Measurements from ENCODE around the gene WDR59. TPM values are rescaled to one million over a fixed set of nuclear protein-coding genes. Genes with fewer than 3 reads are reported as not detected.

Gene WDR59
- total and polyA plus RNA-seq, 2 of the 4 experiments (the other 2 are of a cell fraction): 29.4 to 44.6 TPM

GRCh38 chr16:75005697-75006096 lies 20.8 kb upstream of the WDR59 start:
- H2AK5ac ChIP-seq (ENCODE audit: low read depth, low read length): no peak overlapping the region
- no CpG with 5 or more reads among the region's 4 CpGs for WGBS, 2 experiments (ENCODE audit: extremely low coverage in 2 of 2, insufficient read length in 1 of 2)
- H3K4me1 ChIP-seq (ENCODE audit: control insufficient read depth, insufficient read depth, low read length): peaks cover 10% of the 10 kb centered on the region
- no peak overlapping the region for H3K23ac ChIP-seq (ENCODE audit: low read depth, low read length)
- no peak overlapping the region for H2AK9ac ChIP-seq (replicated peaks; ENCODE audit: low read depth, low read length, poor library complexity)
- H3K9me3 ChIP-seq (ENCODE audit: control insufficient read depth, insufficient read depth, low read length): no peaks in the 10 kb centered on the region
- in situ Hi-C loops (cut with MboI; ENCODE audit: low sequenced_read_pairs) (no loop called here), dilution Hi-C loops (cut with HindIII; ENCODE audit: low sequenced_read_pairs, unreplicated experiment) (no loop called here), intact Hi-C loops (cut with micrococcal nuclease) (no loop called here)
- no peak overlapping the region for H3K4me3 ChIP-seq (ENCODE audit: insufficient read depth, low read depth, low read length)
- ChIA-PET CTCF (interaction anchor here (2.2 kb wide), 1 partner anchor 106 kb away, joined by 5 read pairs; no protein-coding TSS in a partner anchor), POLR2A (ENCODE audit: unreplicated experiment) (no interaction called here)
- TF ChIP-seq MAFK (IDR thresholded peaks at IDR 0.05; ENCODE audit: low read depth, low read length) (no peak), FOS (IDR thresholded peaks at IDR 0.05; ENCODE audit: low read depth, low read length) (no peak), CHD1 (IDR thresholded peaks at IDR 0.05; ENCODE audit: low read depth, low read length) (no peak), RCOR1 (IDR thresholded peaks at IDR 0.05; ENCODE audit: insufficient replicate concordance, low read length) (no peak), BHLHE40 (IDR thresholded peaks at IDR 0.05; ENCODE audit: low read depth, low read length) (no peak), RAD21 (IDR thresholded peaks at IDR 0.05; ENCODE audit: low read length) (no peak), RFX5 (IDR thresholded peaks at IDR 0.05; ENCODE audit: low read depth, low read length) (no peak)
- peaks cover 11% of the 10 kb centered on the region for H3K9me1 ChIP-seq (ENCODE audit: insufficient read depth, low read length)
- H2AFZ ChIP-seq (replicated peaks; ENCODE audit: low read length, poor library complexity): no peak overlapping the region
- no peak overlapping the region for H3K56ac ChIP-seq (ENCODE audit: extremely low read depth, insufficient read depth, low read length)
- H3K4ac ChIP-seq (ENCODE audit: low read depth, low read length): no peak overlapping the region
- no peak overlapping the region for H2BK15ac ChIP-seq (ENCODE audit: low read depth, low read length)
- H3K79me1 ChIP-seq (ENCODE audit: low read depth in 1 of 2, low read length in 2 of 2): peaks cover 52 to 81% of the 10 kb centered on the region in 2 experiments
- H2BK20ac ChIP-seq (ENCODE audit: low read depth, low read length): no peak overlapping the region
- H4K91ac ChIP-seq (ENCODE audit: insufficient read depth, low read depth, low read length): no peak overlapping the region
- no peak overlapping the region for H3K18ac ChIP-seq (ENCODE audit: low read depth, low read length)
- no peak overlapping the region for H3K14ac ChIP-seq (replicated peaks; ENCODE audit: low read depth, low read length)
- ATAC-seq (ENCODE audit: low read depth): no peak
- H3K4me2 ChIP-seq (ENCODE audit: low read depth, low read length): no peak overlapping the region
- peaks cover 54% of the 10 kb centered on the region for H4K20me1 ChIP-seq (ENCODE audit: insufficient read depth, low read length)
- BruUV-seq (replicated peaks): no TSS peak
- peaks cover 4% of the 10 kb centered on the region; the same call in 1 of the 2 replicates for H3K36me3 ChIP-seq (ENCODE audit: control insufficient read depth, insufficient read depth, low read length)
- no peak overlapping the region for H4K8ac ChIP-seq (ENCODE audit: low read depth in 2 of 2, low read length in 2 of 2)
- no peaks in the 10 kb centered on the region for H3K27me3 ChIP-seq (ENCODE audit: control insufficient read depth, insufficient read depth, low read length)
- H3K9ac ChIP-seq (ENCODE audit: low read depth, low read length): no peak overlapping the region
- H3K27ac ChIP-seq (ENCODE audit: insufficient read depth, low read length): no peak overlapping the region
- H2BK5ac ChIP-seq (ENCODE audit: low read depth, low read length, poor library complexity, severe bottlenecking): no peak overlapping the region
- no peak overlapping the region for H4K5ac ChIP-seq (ENCODE audit: low read depth, low read length)
- no peak for DNase-seq
- no peak overlapping the region for H2BK120ac ChIP-seq (ENCODE audit: low read depth, low read length)

Data from IMR-90 (cell line).